ENCODE measurements around the gene IQGAP3.

- TF ChIP-seq CTCF (IDR thresholded peaks at IDR 0.05), result peak; percentile 23 to 50 (median 46)
- no peak for TF ChIP-seq POLR2A (IDR thresholded peaks at IDR 0.05)
Observed at GRCh38 chr1:156480411-156481192, 91.8 kb downstream of the IQGAP3 start.

Measured in body of pancreas (tissue), 4 donors.